Measurements from ENCODE around the gene SULF2.

The SULF2 gene

GRCh38 chr20:47623206-47623605 lies 162.1 kb downstream of the SULF2 start:
- no peak for DNase-seq (ENCODE audit: low read depth, low spot score)
- no peak overlapping the region for H3K27ac ChIP-seq

GRCh38 chr20:47622118-47622665 lies 163.1 kb downstream of the SULF2 start:
- no peak for DNase-seq (ENCODE audit: low read depth, low spot score)
- H3K27ac ChIP-seq, result no peak overlapping the region

DNA sequence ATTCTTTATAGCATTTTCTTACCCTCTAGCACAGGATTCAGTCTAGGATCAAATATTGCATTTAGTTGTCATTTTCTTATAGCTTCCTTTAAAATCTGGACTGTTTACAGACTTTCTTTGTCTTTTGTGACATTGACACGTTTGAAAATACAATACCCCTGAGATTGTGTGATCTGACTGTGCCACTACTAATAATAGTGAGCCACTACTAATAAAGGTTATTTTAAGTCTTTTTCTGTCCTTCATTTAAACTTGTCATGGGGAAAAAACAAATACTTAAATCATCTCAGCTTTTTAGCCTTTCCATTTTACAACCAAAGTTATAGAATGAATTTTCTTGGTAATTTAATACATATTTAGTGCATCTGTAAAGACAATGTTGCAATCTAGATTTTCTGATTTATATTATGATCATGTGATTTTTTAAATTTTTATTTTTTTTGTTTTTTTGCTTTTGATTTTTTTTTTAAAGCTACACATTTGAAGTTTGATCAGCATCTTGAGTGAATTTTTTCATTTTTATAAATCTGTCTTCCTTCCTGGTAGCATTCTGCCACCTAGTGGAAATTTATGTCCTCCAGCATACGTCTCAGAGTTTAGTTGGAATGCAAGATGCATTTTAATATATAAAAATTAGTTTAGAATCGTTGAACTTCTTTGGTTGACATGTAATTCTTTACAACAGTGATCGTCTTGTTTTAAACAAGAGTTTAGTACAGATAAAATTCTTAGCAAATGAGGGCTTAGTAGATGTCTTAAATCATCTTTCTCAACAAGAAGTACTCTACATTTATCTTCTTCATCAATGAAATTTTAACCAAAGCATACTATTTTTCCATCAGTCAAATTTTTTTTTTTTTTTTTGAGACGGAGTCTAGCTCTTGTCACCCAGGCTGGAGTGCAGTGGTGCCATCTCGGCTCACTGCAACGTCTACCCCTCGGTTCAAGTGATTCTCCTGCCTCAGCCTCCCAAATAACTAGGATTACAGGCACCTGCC lies 164.2 kb downstream of the SULF2 start:
- no peak overlapping the region for H3K27ac ChIP-seq
- no peak for DNase-seq (ENCODE audit: low read depth, low spot score)

DNA sequence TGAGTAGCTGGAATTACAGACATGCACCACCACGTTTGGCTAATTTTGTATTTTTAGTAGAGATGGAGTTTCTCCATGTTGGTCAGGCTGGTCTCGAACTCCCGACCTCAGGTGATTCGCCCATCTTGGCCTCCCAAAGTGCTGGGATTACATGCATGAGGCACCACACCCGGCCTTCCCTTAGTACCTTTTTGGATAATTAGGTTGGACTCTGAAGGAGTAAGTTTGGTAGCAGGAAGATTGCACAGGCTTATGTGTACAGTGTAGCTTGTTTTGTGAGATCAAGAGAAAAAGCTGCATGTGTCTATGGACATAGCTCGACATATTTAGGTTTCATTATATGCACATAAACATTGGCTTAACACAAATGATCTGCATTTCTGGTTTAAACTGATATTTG lies 166.8 kb downstream of the SULF2 start:
- no peak overlapping the region for H3K27ac ChIP-seq
- no peak for DNase-seq (ENCODE audit: low read depth, low spot score)

DNA sequence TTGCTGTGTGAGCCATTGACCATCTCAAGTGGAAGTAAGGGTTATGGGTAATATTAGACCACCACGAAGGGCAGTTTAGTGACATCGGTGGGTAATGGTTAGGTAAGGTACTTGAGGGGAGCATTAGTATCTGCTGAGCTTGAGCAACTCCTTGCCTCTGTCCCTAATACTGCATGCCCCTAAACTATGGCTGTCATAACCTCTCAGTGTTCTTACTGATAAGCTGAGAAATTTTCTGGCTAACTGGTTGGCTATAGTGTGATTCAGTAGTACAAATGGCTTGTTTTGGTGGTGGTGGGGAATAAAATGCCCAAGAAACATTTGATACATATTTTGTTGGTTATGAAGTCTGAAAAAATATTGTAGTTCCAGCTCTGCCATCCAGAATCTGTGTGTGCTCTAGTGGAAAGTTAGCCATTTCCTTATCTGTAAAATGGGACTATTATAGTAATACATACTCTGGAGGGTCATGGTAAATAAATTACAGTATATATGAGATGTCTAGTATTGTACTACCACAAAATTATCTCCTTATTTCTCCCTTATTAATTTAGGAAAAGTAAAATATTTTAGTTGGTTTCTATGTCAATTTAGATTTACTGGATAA lies 170.5 kb downstream of the SULF2 start:
- DNase-seq (ENCODE audit: low read depth, low spot score), result no peak
- no peak overlapping the region for H3K27ac ChIP-seq

DNA sequence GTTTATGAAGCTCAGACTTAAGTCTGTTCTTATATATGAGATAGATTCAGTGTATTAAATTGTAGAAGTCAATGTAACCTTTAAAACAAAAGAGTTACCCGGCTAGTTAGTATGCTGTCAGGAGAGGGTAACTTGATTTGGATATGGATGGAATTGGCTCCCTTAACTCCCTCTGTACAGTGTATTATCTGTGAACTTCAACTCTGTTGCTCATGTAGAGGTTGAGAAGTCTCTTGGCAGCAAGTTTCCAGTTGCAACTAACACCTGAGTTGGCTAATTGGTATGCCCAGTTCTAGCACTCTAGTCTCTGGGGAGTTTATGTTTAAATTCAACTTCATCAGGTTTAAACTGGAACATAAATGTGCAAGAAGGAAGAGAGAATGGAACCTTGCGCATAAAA lies 172.6 kb downstream of the SULF2 start:
- H3K27ac ChIP-seq, result no peak overlapping the region
- no peak for DNase-seq (ENCODE audit: low read depth, low spot score)

GRCh38 chr20:47611785-47612184 lies 173.5 kb downstream of the SULF2 start:
- no peak overlapping the region for H3K27ac ChIP-seq
- no peak for DNase-seq (ENCODE audit: low read depth, low spot score)

GRCh38 chr20:47610945-47611250 lies 174.4 kb downstream of the SULF2 start:
- H3K27ac ChIP-seq, result peak overlapping the region; percentile 67
- no peak for DNase-seq (ENCODE audit: low read depth, low spot score)

DNA sequence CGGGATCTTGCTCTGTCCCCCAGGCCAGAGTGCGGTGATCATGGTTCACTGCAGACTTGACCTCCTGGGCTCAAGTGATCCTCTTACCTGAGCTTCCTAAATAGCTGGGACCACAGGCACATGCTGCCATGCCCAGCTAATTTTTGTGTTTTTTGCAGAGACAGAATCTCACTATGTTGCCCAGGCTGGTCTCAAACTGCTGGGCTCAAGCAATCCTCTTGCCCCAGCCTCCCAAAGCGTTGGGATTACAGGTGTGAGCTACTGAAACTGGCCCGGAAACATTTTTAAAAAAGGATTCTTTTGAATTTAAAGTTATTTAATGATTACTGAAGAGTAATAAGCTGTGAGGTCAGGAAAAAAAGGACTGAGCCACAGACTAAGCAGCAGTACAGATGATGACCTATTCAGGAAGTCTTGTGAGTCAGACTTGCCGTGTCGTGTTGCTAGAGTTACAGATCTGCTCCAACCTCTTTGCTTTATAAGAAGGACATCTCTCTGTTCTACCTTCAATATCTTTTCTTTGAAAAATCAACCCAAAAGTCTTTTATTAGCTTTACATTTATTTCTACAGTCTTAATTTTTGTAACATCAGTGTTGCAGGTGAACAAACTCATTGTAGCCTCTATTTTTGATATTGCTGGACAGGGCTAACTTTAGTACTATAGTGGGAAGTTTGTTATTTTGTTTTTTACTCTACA lies 174.9 kb downstream of the SULF2 start:
- peak overlapping the region; percentile 67 for H3K27ac ChIP-seq
- DNase-seq (ENCODE audit: low read depth, low spot score), result no peak

DNA sequence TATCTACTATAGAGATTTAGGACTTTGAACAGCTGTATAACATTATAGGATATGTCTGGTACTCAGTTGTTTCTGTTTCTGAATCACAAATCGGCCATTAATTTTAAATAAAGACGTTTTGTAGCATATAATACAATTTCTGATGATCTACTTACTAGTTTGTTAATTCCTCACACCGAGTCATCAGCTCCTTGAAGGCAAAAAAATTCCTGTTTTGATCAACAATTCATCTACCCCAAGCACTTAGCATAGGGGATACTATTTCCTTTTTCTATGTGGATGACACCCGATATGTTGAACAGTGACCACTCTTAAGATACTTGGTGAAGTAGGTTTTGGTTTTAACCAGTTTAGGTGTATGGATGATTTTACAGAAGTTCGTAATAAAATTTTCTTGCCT lies 176.3 kb downstream of the SULF2 start:
- DNase-seq (ENCODE audit: low read depth, low spot score), result no peak
- no peak overlapping the region for H3K27ac ChIP-seq

All from epithelial cell of prostate (primary cell).